Jurkat, Clone E6-1 (cell line): Measurements from ENCODE around the gene RO60. TPM values are rescaled to one million over a fixed set of nuclear protein-coding genes. Genes with fewer than 3 reads are reported as not detected.
"Not testable (repeated sequence)": the region's sequence is repeated elsewhere in the genome, so short reads cannot be mapped to it uniquely, and the experiment has no call there.

Source experiments
- DNase-seq: peaks from one replicate; pipeline ENCODE4 v3.0.0-alpha.2; 2011; ENCODE audit warnings: low read depth, low spot score
- H3K4me3 ChIP-seq: 2 replicates; pipeline ENCODE4 v1.5.1; 2011; ENCODE audit warnings: mild to moderate bottlenecking, low read length, control low read depth, moderate library complexity
- polyA plus RNA-seq: library from polyadenylated mRNA; unstranded; fragments of >200 nt; gene quantifications from one replicate; pipeline ENCODE4 v1.2.1, GENCODE V29; 2012; ENCODE audit warnings: missing spikeins; ENCODE audit not compliant: insufficient read length, insufficient read depth

The RO60 gene
- polyA plus RNA-seq: 10.7 TPM

- peak within 1 kb of the TSS; percentile 99 for H3K4me3 ChIP-seq
- peak; percentile 96 for DNase-seq
Observed at GRCh38 chr1:193059282-193060114, at the start of gene RO60, which contains the start of gene UCHL5. TSS of gene RO60 (plus strand) at chr1:193059612. CDS start at chr1:193069055, 9,443 bp downstream. TSS of gene UCHL5 (minus strand) at chr1:193059360. CDS start at chr1:193059260, 100 bp downstream.

DNA sequence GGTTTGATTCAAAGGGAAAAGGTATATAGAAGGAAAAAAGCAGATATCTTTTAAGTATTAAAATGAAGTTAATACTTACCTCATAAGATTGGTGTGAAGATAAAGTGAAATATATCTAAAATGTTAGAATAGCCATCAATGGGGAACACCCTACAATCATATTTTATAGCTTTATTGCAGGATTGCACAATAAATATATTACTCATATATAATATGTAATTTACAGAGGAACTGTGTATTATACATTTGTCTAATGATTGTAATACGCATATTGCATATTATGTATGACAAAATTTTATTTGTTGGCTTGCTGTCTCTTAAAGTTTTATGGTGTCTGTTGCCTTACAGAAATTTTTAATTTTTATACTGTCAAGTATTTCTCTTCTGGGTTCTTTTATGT, 48.0 kb upstream of the RO60 start:
- no peak for DNase-seq
- H3K4me3 ChIP-seq: no peak overlapping the region

GRCh38 chr1:193013005-193013404, 46.4 kb upstream of the RO60 start:
- H3K4me3 ChIP-seq: no peak overlapping the region
- no peak for DNase-seq

GRCh38 chr1:193013707-193014106, 45.7 kb upstream of the RO60 start:
- no peak for DNase-seq

GRCh38 chr1:193014400-193014799, 45.0 kb upstream of the RO60 start:
- no peak overlapping the region for H3K4me3 ChIP-seq
- no peak for DNase-seq

More at GRCh38 chr1:193013707-193014106, 45.7 kb upstream of the RO60 start:
- no peak overlapping the region for H3K4me3 ChIP-seq

- DNase-seq: no peak
Observed at GRCh38 chr1:193016788-193017187, 42.6 kb upstream of the RO60 start.

DNA sequence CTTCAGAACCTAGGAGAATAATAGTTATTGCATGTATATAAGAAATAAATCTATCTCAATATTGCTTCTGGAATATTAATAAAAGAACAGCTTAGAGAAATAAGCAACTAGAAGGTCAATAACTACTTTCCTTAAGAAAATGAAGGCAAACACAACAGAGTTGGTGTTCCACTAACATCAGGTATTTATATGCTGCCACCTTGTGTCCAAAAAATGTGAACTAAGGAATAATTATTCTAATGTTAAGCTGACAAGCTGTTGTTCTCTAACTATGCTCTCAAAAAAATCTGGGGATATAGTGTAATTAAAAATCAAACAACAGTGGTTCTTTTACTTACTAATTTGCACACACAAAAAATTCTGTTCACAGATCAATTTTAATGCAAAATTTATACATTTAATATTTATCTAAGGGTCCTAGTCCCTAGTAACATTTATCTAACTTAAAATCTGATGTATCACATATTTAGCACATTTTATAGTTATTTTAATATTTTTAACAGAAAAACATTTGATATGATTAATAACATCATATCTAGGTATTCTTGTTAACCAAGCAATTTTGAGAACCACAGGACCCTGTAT, 39.9 kb upstream of the RO60 start:
- peak; percentile 28 for DNase-seq
- no peak overlapping the region for H3K4me3 ChIP-seq

More at GRCh38 chr1:193016788-193017187, 42.6 kb upstream of the RO60 start:
- H3K4me3 ChIP-seq: no peak overlapping the region

GRCh38 chr1:193025218-193025617, 34.2 kb upstream of the RO60 start:
- no peak overlapping the region for H3K4me3 ChIP-seq
- no peak for DNase-seq

DNA sequence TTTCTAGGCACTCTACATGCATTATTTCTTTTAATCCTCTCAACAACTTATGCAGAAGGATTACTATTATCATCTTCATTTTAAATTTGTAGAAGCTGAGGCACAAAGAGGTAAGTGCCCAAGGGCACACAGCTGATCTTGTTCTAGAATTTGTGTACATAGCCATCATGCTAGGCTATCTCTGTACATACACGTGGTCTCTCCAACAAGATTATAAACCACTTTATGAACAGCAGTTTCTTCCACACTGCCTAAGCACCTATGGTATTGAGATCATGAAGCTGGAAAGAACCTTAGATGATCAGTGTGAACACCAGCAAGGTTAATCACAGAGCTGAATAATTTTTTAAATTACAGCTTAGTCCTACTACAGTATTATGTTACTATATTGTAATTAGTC, 29.1 kb upstream of the RO60 start:
- no peak overlapping the region for H3K4me3 ChIP-seq
- no peak for DNase-seq

DNA sequence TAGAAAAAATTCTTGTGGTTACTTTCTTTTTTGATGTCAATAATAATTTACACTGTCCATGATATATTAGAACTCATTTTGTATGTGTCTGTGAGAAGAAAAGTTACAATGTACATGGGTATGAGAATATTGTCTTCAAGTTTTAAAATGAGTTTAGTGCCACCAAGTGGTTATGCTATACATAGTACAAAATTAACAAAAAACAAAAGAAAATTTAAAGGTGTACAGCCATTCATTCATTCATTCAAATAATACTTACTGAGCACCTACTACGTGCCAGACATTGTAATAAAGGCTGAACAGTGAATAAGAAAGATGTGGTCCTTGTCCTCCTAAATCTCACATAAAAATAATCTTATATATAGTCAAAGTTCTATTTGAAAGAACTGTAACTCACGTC, 28.0 kb upstream of the RO60 start:
- no peak for DNase-seq
- H3K4me3 ChIP-seq: no peak overlapping the region

- DNase-seq, H3K4me3 ChIP-seq: not testable (repeated sequence)
Observed at GRCh38 chr1:193032643-193033427, 26.6 kb upstream of the RO60 start.

DNA sequence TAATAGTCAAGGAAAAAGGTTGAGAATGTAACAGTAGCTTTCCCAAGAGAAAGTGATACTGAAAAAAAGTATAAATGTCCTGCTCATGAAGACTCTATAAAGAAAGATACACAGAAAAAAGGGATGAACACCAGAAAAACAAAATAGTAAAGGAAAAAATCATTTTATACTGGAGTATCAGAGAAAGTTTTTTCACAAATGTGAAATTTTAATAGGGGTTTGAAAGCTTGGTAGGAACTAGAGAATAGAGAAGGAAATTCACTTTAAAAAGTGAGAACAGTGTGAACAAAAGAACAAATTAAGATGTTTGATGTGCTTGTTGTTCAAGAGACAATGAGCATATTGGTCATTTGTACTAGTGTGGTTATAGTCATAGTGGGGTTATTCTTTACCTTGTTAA, 25.8 kb upstream of the RO60 start:
- DNase-seq: no peak
- H3K4me3 ChIP-seq: no peak overlapping the region

- no peak overlapping the region for H3K4me3 ChIP-seq
- no peak for DNase-seq
Observed at GRCh38 chr1:193036337-193037047, 22.9 kb upstream of the RO60 start.

DNA sequence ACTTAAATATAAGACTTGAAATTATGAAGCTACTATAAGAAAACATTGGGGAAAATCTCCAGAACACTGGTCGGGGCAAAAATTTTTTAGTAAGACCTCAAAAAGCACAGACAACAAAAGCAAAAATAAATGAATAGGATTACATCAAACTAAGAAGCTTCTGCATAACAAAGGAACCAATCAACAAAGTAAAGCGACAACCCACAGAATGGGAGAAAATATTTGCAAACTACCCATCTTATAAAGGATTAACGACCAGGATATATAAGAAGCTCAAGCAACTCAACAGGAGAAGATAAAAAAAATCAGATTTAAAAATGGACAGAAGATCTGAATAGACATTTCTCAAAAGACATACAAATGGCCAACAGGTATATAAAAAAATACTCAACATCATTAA, 19.4 kb upstream of the RO60 start:
- H3K4me3 ChIP-seq: no peak overlapping the region
- no peak for DNase-seq

- H3K4me3 ChIP-seq: no peak overlapping the region
Observed at GRCh38 chr1:193042766-193043691, 16.4 kb upstream of the RO60 start.

DNA sequence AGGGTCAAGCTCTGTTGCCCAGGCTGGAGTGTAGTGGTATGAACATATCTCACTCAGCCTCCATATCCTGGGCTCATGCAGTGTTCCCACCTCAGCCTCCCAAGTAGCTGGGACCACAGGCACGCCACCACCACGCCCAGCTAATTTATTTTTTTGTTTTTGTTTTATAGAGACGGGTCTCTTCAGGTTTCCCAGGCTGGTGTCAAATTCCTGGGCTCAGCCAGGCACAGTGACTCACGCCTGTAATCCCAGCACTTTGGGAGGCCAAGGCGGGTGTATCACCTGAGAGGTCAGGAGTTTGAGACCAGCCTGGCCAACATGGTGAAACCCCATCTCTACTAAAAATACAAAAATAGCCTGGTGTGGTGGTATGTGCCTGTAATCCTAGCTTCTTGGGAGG, 10.5 kb upstream of the RO60 start:
- H3K4me3 ChIP-seq, DNase-seq: not testable (repeated sequence)

More at GRCh38 chr1:193042766-193043691, 16.4 kb upstream of the RO60 start:
- DNase-seq: no peak

DNA sequence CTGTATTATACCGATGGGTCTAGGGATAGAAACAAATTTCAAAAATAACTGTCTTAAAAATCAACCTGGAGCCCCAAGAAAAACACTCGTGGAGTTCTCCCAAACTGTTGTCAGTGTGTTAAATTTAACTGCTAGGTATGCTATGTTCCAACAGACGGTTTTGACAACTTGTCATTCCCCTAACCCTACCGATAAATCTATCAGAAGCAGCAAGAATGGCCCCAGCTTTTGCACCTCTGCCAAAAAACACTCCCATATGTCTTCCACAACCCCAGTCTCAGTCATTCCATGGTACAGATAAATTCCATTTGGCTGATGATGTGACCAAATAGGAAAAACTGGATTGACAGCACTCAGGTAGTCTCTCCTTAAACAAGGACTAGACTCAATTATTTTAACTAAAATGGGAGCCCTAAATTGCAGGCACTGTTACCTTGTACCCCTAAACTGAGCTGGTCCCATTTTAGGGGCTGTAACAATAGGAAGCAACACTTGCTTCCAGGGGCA, 5.2 kb upstream of the RO60 start:
- DNase-seq: no peak
- H3K4me3 ChIP-seq: no peak overlapping the region
